Brain microvascular endothelial cell (primary cell): ENCODE data around the gene KATNB1.
"Not testable (repeated sequence)": the region's sequence is repeated elsewhere in the genome, so short reads cannot be mapped to it uniquely, and the experiment has no call there.

Experiments used
- DNase-seq: peaks from one replicate; pipeline ENCODE4 v3.0.0-alpha.2; 2020
- H3K27ac ChIP-seq: fragments of 250-450 bp; sonication (Bioruptor Pico); 2 replicates; pipeline ENCODE4 v1.5.1; 2020; ENCODE audit warnings: mild to moderate bottlenecking, moderate library complexity
- H3K27me3 ChIP-seq: fragments of 250-450 bp; sonication (Bioruptor Pico); replicated peaks from 2 replicates; pipeline ENCODE4 v1.5.1; 2020; ENCODE audit warnings: mild to moderate bottlenecking
- H3K36me3 ChIP-seq: fragments of 250-450 bp; sonication (Bioruptor Pico); replicated peaks from 2 replicates; pipeline ENCODE4 v1.5.1; 2020; ENCODE audit warnings: mild to moderate bottlenecking
- H3K4me3 ChIP-seq: 2 replicates; pipeline ENCODE4 v1.5.1; 2011; ENCODE audit warnings: low read depth, mild to moderate bottlenecking, control low read depth, low read length, moderate library complexity
- CTCF ChIP-seq: IDR thresholded peaks from 2 replicates; pipeline ENCODE4 v1.5.1; 2011; ENCODE audit warnings: low read depth, mild to moderate bottlenecking, moderate library complexity, low read length, control low read depth, inconsistent platforms; ENCODE audit errors: missing control alignments
- in situ Hi-C: cut with HindIII; loops from 2 replicates; pipeline ENCODE4 v1.10.0; 2017; ENCODE audit warnings: low sequenced_read_pairs, low pct_ligation_motif_present

Gene KATNB1

DNA sequence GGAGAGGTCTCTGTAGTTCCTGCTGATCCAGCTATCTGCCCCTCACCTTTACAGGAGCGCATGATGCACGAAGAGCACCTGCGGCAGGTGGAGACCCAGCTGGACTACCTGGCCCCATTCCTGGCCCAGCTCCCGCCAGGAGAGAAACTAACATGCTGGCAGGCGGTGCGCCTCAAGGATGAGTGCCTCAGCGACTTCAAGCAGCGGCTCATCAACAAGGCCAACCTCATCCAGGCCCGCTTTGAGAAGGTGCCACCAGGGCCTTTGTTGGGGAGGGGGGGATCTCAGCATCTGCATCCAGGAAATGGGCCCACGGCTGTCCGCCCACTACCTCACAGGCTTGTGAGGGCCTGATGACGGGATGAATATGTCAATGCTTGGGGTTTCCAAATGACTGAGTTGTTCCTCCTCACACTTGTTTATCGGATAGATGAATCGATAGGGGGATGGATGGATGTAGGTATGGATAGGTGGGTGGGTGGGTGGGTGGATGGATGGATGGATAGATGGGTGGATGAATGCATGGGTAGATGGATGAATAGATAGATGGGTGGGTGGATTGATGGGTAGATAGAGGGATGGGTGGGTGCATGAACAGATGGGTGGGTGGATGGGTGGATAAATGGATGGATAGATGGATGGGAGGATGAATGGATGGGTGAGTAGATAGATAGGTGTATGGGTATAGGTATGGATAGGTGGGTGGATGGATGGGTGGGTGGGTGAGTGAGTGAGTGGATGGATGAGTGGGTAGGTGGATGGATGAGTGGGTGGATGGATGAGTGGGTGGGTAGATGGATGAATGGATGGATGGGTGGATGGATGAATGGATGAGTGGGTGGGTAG, 7.0 kb upstream of the KATNB1 start:
- no peaks in the 10 kb centered on the region for H3K36me3 ChIP-seq
- TF ChIP-seq CTCF, result no peak
- in situ Hi-C loops, result no loop called here
- DNase-seq, result no peak
- H3K27me3 ChIP-seq, result no peaks in the 10 kb centered on the region
- no peak overlapping the region for H3K27ac ChIP-seq
- no peak overlapping the region for H3K4me3 ChIP-seq

- Histone ChIP-seq H3K36me3 (no peaks in the 10 kb centered on the region), H3K27ac (no peak overlapping the region), H3K4me3 (no peak overlapping the region), H3K27me3 (no peaks in the 10 kb centered on the region)
- TF ChIP-seq CTCF, result no peak
- DNase-seq, result no peak
- in situ Hi-C loops, result no loop called here
Measured at GRCh38 chr16:57729182-57729484, 6.4 kb upstream of the KATNB1 start.

DNA sequence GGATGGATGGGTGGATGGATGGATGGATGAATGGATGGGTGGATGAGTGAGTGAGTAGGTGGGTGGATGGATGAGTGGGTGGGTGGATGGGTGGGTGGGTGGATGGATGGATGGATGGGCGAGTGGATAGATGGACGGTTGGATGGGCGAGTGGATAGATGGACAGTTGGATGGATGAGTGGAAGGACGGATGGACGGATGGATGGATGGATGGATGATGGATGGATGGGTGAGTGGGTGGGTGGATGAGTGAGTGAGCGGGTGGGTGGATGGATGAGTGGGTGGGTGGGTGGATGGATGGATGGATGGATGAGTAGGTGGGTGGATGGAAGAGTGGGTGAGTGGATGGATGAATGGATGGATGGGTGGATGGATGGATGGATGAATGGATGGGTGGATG, 5.7 kb upstream of the KATNB1 start:
- in situ Hi-C loops, H3K36me3 ChIP-seq, DNase-seq, H3K27ac ChIP-seq, H3K4me3 ChIP-seq, H3K27me3 ChIP-seq: not testable (repeated sequence)

DNA sequence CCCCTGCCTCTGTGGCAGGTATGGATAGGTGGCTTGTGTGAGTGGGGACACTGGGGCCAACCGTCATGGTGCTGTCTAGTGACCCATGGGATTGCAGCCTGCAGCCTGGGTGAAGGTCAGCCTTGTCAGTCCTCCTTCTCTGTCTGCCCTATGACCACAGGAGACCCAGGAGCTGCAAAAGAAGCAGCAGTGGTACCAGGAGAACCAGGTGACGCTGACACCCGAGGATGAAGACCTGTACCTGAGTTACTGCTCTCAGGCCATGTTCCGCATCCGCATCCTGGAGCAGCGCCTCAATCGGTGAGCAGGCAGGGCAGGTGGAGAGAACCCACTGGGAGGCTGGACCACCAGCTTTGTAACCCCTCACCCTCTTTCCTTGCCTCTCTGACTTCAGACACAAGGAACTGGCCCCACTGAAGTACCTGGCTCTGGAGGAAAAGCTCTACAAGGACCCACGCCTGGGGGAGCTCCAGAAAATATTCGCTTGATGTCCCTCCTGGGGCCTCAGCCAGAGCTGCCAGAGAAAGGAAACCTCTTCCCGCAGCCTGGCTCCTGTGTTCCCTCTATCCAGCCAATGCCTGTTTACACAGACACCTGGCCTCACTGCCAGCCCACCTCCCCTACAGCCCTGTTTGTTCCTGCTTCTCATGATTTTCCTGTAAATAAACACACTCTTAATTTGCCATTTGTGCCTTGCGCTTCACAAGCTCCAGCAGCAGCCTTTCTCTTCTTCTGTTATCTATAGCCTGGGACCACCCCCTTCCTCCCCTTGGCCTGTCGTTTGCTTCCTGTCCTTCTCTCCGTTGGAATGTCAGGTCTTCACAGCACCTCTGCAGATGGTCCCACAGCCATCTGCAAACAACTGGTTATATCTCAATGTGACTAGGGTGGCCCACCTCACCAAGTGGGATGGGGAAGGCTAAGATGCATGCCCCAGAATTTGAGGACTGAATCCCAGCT, 4.5 kb upstream of the KATNB1 start:
- Histone ChIP-seq H3K27me3 (no peaks in the 10 kb centered on the region), H3K36me3 (no peaks in the 10 kb centered on the region), H3K4me3 (no peak overlapping the region), H3K27ac (no peak overlapping the region)
- no peak for DNase-seq
- TF ChIP-seq CTCF, result no peak
- in situ Hi-C loops, result no loop called here

GRCh38 chr16:57732037-57732436, 3.5 kb upstream of the KATNB1 start:
- Histone ChIP-seq H3K27me3 (no peaks in the 10 kb centered on the region), H3K27ac (no peak overlapping the region)
- in situ Hi-C loops, result no loop called here

More at GRCh38 chr16:57732037-57732436, 3.5 kb upstream of the KATNB1 start:
- no peak for DNase-seq
- Histone ChIP-seq H3K4me3 (no peak overlapping the region), H3K36me3 (no peaks in the 10 kb centered on the region)
- TF ChIP-seq CTCF, result no peak
